ENCODE measurements around the gene APMAP. TPM values are rescaled to one million over a fixed set of nuclear protein-coding genes. Genes with fewer than 3 reads are reported as not detected.

The APMAP gene
- total RNA-seq, 1 donor = 70.2 TPM

DNA sequence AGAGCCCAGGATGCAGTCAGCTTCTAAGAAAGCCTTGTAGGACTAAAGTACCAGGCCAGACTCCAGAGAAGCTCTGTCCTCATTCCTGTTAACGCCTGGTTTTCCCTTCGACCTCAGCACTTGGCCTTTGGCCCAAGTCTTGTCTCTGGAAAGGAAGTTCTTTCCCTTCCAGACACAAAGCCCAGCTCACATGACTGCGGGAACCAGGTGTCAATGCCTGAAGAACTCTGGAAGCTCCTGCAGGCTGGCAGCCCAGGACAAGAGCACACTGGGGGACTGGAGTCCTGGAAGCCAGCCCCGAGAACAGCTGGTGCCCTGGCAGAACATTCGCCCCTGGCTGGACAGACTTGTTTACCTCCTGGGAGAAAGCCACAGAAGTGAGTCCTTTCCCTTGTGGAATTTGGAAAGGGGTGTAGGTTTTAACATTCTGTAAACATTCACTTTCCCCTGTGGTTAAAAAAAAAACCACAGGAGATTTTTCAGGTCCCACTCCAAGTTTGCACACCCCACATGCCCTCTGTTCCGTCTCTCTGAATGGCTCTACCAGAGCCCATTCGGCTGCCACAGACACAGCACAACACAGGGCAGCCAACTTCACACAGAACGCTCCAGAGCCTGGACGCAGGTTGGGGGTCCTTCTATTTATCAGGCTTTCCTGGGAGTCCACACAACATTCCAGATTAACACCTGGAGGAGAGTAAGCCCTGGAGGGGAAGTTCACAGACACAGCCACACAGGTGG is 47.3 kb upstream of the APMAP start:
- no peak overlapping the region for H3K4me3 ChIP-seq (ENCODE audit: insufficient read depth, low read length)
- no peak overlapping the region for H3K4me2 ChIP-seq (ENCODE audit: insufficient read depth, low read length)
- no peaks in the 10 kb centered on the region for H4K20me1 ChIP-seq (ENCODE audit: insufficient read depth, low read length)
- H2AFZ ChIP-seq (ENCODE audit: low read length) = no peak overlapping the region
- no peaks in the 10 kb centered on the region for H3K9me3 ChIP-seq (ENCODE audit: low read depth, low read length)
- H3K27me3 ChIP-seq (ENCODE audit: insufficient read depth, low read length) = no peaks in the 10 kb centered on the region
- peak; percentile 85 for DNase-seq (ENCODE audit: insufficient read length, low spot score, missing footprints)
- no peak overlapping the region for H3K27ac ChIP-seq (ENCODE audit: low read depth, low read length)
- TF ChIP-seq, protein P1, sequence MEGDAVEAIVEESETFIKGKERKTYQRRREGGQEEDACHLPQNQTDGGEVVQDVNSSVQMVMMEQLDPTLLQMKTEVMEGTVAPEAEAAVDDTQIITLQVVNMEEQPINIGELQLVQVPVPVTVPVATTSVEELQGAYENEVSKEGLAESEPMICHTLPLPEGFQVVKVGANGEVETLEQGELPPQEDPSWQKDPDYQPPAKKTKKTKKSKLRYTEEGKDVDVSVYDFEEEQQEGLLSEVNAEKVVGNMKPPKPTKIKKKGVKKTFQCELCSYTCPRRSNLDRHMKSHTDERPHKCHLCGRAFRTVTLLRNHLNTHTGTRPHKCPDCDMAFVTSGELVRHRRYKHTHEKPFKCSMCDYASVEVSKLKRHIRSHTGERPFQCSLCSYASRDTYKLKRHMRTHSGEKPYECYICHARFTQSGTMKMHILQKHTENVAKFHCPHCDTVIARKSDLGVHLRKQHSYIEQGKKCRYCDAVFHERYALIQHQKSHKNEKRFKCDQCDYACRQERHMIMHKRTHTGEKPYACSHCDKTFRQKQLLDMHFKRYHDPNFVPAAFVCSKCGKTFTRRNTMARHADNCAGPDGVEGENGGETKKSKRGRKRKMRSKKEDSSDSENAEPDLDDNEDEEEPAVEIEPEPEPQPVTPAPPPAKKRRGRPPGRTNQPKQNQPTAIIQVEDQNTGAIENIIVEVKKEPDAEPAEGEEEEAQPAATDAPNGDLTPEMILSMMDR (IDR thresholded peaks at IDR 0.05; ENCODE audit: extremely low read depth, low read depth, low read length) = no peak
- no peaks in the 10 kb centered on the region for H3K79me2 ChIP-seq (ENCODE audit: insufficient read depth, low read length)
- H3K36me3 ChIP-seq (ENCODE audit: insufficient read depth, low read length) = no peaks in the 10 kb centered on the region
- peaks cover 10% of the 10 kb centered on the region for H3K4me1 ChIP-seq (ENCODE audit: insufficient read depth, low read length)

DNA sequence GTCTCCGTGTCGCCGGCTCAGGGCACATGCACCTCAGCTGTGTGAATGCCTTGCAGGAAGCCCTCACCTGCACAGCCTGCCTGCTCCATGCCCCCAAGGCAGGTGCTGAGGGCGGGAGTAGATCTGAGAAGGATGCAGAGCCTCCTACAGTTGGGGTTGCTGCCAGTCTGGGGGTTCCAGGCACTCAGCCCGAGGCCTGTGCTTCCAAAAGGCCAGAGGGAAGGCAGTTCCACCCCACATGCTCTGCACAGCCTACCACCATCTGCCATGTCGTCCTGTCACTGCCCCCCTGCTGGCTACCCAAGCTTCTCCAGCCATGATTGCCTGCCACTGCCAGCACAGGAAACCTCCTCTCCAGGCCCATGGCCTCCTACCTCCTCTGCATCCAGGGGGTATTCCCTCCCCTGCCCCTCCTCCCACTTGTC is 46.1 kb upstream of the APMAP start:
- no peak for DNase-seq (ENCODE audit: insufficient read length, low spot score, missing footprints)
- Histone ChIP-seq H3K4me1 (ENCODE audit: insufficient read depth, low read length) (peaks cover 10% of the 10 kb centered on the region), H3K79me2 (ENCODE audit: insufficient read depth, low read length) (no peaks in the 10 kb centered on the region), H3K9me3 (ENCODE audit: low read depth, low read length) (no peaks in the 10 kb centered on the region), H4K20me1 (ENCODE audit: insufficient read depth, low read length) (no peaks in the 10 kb centered on the region), H2AFZ (ENCODE audit: low read length) (no peak overlapping the region), H3K27ac (ENCODE audit: low read depth, low read length) (no peak overlapping the region), H3K4me3 (ENCODE audit: insufficient read depth, low read length) (no peak overlapping the region), H3K27me3 (ENCODE audit: insufficient read depth, low read length) (no peaks in the 10 kb centered on the region), H3K4me2 (ENCODE audit: insufficient read depth, low read length) (no peak overlapping the region), H3K36me3 (ENCODE audit: insufficient read depth, low read length) (no peaks in the 10 kb centered on the region)
- TF ChIP-seq, protein P1 (IDR thresholded peaks at IDR 0.05; ENCODE audit: extremely low read depth, low read depth, low read length) = no peak

DNA sequence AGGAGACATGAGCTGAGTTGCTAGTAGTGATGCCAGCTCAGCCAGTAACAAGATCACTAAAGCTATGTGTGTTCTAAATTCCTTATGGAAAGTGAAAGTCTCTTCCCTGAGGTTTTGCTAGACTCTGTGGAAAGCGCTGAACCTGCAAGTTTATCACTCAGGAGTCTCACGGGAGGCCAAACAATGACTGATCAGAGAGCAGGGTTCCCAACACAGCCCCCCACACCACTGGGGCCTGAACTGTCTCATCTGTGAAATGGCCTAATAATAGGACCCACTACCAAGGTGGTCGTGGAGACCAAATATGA is 45.5 kb upstream of the APMAP start:
- Histone ChIP-seq H4K20me1 (ENCODE audit: insufficient read depth, low read length) (no peaks in the 10 kb centered on the region), H3K4me1 (ENCODE audit: insufficient read depth, low read length) (peaks cover 10% of the 10 kb centered on the region), H3K4me2 (ENCODE audit: insufficient read depth, low read length) (peak overlapping the region; percentile 20), H3K36me3 (ENCODE audit: insufficient read depth, low read length) (no peaks in the 10 kb centered on the region), H3K79me2 (ENCODE audit: insufficient read depth, low read length) (no peaks in the 10 kb centered on the region), H3K27ac (ENCODE audit: low read depth, low read length) (no peak overlapping the region), H3K9me3 (ENCODE audit: low read depth, low read length) (no peaks in the 10 kb centered on the region), H3K4me3 (ENCODE audit: insufficient read depth, low read length) (peak overlapping the region; percentile 29), H2AFZ (ENCODE audit: low read length) (peak overlapping the region; percentile 44), H3K27me3 (ENCODE audit: insufficient read depth, low read length) (no peaks in the 10 kb centered on the region)
- TF ChIP-seq, protein P1 (IDR thresholded peaks at IDR 0.05; ENCODE audit: extremely low read depth, low read depth, low read length) = no peak
- no peak for DNase-seq (ENCODE audit: insufficient read length, low spot score, missing footprints)

DNA sequence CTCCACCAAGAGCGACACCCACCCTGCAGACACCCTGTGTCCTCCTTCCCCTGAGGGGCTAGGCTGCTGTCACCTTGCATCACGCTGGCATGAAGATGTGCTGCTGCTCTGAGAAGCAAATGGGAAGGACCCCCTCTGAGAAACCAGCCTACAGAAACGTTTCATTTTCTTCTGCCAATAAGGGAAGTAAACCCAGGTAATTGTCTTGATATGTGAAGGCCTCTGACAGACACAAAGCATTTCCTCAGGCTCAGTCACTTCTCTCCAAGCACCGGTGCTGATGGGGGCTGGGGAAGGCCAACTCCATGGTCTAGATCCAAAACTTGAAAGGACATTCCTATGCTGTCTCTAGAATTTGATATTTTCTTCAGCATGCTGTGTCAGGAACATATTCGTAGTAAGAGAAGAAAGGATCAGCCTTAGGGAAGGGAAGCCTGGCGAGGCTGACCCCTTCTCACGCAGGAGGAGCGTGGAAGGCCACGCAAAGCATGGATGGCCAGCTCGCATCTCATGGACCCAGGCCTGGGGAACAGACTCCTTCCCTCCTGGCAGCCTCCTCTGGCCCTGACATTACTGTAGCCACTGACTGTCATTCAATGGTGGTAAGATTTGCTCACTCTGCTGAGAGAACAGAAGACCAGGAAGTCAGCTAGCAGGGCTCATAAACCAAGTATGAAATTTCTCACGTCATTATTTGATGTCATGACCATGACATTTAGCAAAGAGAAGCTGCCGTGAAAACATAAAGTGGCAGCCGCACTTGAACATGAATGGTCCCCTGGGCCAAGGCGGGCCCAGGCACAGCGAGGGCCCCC is 44.9 kb upstream of the APMAP start:
- Histone ChIP-seq H3K27ac (ENCODE audit: low read depth, low read length) (no peak overlapping the region), H3K4me3 (ENCODE audit: insufficient read depth, low read length) (peak overlapping the region; percentile 29), H3K9me3 (ENCODE audit: low read depth, low read length) (no peaks in the 10 kb centered on the region), H4K20me1 (ENCODE audit: insufficient read depth, low read length) (no peaks in the 10 kb centered on the region), H3K4me1 (ENCODE audit: insufficient read depth, low read length) (peaks cover 10% of the 10 kb centered on the region), H2AFZ (ENCODE audit: low read length) (peak overlapping the region; percentile 44), H3K36me3 (ENCODE audit: insufficient read depth, low read length) (no peaks in the 10 kb centered on the region), H3K27me3 (ENCODE audit: insufficient read depth, low read length) (no peaks in the 10 kb centered on the region), H3K4me2 (ENCODE audit: insufficient read depth, low read length) (peak overlapping the region; percentile 20), H3K79me2 (ENCODE audit: insufficient read depth, low read length) (no peaks in the 10 kb centered on the region)
- TF ChIP-seq, protein P1 (IDR thresholded peaks at IDR 0.05; ENCODE audit: extremely low read depth, low read depth, low read length) = no peak
- DNase-seq (ENCODE audit: insufficient read length, low spot score, missing footprints) = peak; percentile 83

Measured in osteoblast (primary cell).